IMR-90 (cell line): ENCODE results near the gene VKORC1L1. TPM values are rescaled to one million over a fixed set of nuclear protein-coding genes. Genes with fewer than 3 reads are reported as not detected.
"Not testable (repeated sequence)": the region's sequence is repeated elsewhere in the genome, so short reads cannot be mapped to it uniquely, and the experiment has no call there.

Experiments
- ATAC-seq: fragments of 200-7000 bp; cut with Tn5 transposase; 2 replicates; pipeline ENCODE4 v1.9.1; 2020; ENCODE audit warnings: low read depth, mild to moderate bottlenecking, moderate library complexity
- BruUV-seq: library from RNA; stranded (reverse); fragments of 400-500 nt; replicated peaks from 2 replicates; lab custom pipeline; 2021; lab: Mats Ljungman, UMichigan
- CTCF ChIA-PET: fragments of 300-600 bp; formaldehyde crosslinking; extraction: SDS; loops from one replicate; lab custom pipeline; 2021; ENCODE audit warnings: antibody characterized with exemption; lab: Yijun Ruan, JAX
- POLR2A ChIA-PET: fragments of 300-600 bp; sonication (Branson Sonifier 250); formaldehyde crosslinking; loops from one replicate; lab custom pipeline; 2022; ENCODE audit warnings: antibody characterized with exemption; ENCODE audit not compliant: unreplicated experiment; lab: Charles Lee
- DNase-seq: peaks from one replicate; pipeline ENCODE4 v3.0.0; 2013
- H2AFZ ChIP-seq: replicated peaks from 2 replicates; pipeline ENCODE3; 2013; ENCODE audit warnings: low read length, mild to moderate bottlenecking; ENCODE audit not compliant: poor library complexity
- H2AK5ac ChIP-seq: 2 replicates; pipeline ENCODE4 v1.6.1; 2013; ENCODE audit warnings: low read depth, low read length, inconsistent platforms
- H2AK9ac ChIP-seq: replicated peaks from 2 replicates; pipeline ENCODE3; 2013; ENCODE audit warnings: mild to moderate bottlenecking, low read depth, low read length, moderate library complexity; ENCODE audit not compliant: poor library complexity
- H2BK120ac ChIP-seq: 2 replicates; pipeline ENCODE4 v1.6.1; 2013; ENCODE audit warnings: low read depth, low read length, inconsistent platforms
- H2BK15ac ChIP-seq: 3 replicates; pipeline ENCODE4 v1.6.1; 2013; ENCODE audit warnings: low read depth, low read length, inconsistent platforms
- H2BK20ac ChIP-seq: 2 replicates; pipeline ENCODE4 v1.6.1; 2013; ENCODE audit warnings: low read depth, mild to moderate bottlenecking, inconsistent platforms, low read length, moderate library complexity
- H2BK5ac ChIP-seq: 2 replicates; pipeline ENCODE4 v1.6.1; 2013; ENCODE audit warnings: mild to moderate bottlenecking, low read depth, low read length, inconsistent platforms; ENCODE audit not compliant: poor library complexity, severe bottlenecking
- H3K14ac ChIP-seq: replicated peaks from 2 replicates; pipeline ENCODE4 v1.6.1; 2013; ENCODE audit warnings: low read depth, low read length, inconsistent platforms
- H3K18ac ChIP-seq: 2 replicates; pipeline ENCODE4 v1.6.1; 2013; ENCODE audit warnings: low read depth, low read length, control low read depth
- H3K23ac ChIP-seq: 2 replicates; pipeline ENCODE4 v1.6.1; 2013; ENCODE audit warnings: low read depth, low read length, inconsistent platforms
- H3K27ac ChIP-seq: 2 replicates; pipeline ENCODE4 v1.5.1; 2013; ENCODE audit warnings: mild to moderate bottlenecking, control low read depth, low read length; ENCODE audit not compliant: insufficient read depth
- H3K27me3 ChIP-seq: 2 replicates; pipeline ENCODE4 v1.6.1; 2013; ENCODE audit warnings: low read length; ENCODE audit not compliant: control insufficient read depth, insufficient read depth
- H3K36me3 ChIP-seq: 2 replicates; pipeline ENCODE4 v1.6.1; 2013; ENCODE audit warnings: low read length, mixed read lengths; ENCODE audit not compliant: control insufficient read depth, insufficient read depth
- H3K4ac ChIP-seq: 2 replicates; pipeline ENCODE4 v1.6.1; 2013; ENCODE audit warnings: low read depth, low read length, inconsistent platforms
- H3K4me1 ChIP-seq: 2 replicates; pipeline ENCODE4 v1.6.1; 2013; ENCODE audit warnings: low read length, mixed read lengths; ENCODE audit not compliant: control insufficient read depth, insufficient read depth
- H3K4me2 ChIP-seq: 2 replicates; pipeline ENCODE4 v1.6.1; 2013; ENCODE audit warnings: low read depth, mild to moderate bottlenecking, control low read depth, low read length, moderate library complexity
- H3K4me3 ChIP-seq: 2 replicates; pipeline ENCODE4 v1.5.1; 2013; ENCODE audit warnings: low read depth, mild to moderate bottlenecking, control low read depth, low read length, moderate library complexity; ENCODE audit not compliant: insufficient read depth
- H3K56ac ChIP-seq: 2 replicates; pipeline ENCODE4 v1.6.1; 2013; ENCODE audit warnings: low read length, inconsistent platforms; ENCODE audit not compliant: insufficient read depth; ENCODE audit errors: extremely low read depth
- H3K79me1 ChIP-seq, 2 experiments: 2 replicates each; pipeline ENCODE4 v1.6.1; 2013; ENCODE audit warnings: low read length in 2 of 2, inconsistent platforms in 1 of 2, low read depth in 1 of 2
- H3K9ac ChIP-seq: 2 replicates; pipeline ENCODE4 v1.6.1; 2013; ENCODE audit warnings: low read depth, low read length, control low read depth
- H3K9me1 ChIP-seq: 2 replicates; pipeline ENCODE4 v1.6.1; 2013; ENCODE audit warnings: low read length, inconsistent platforms; ENCODE audit not compliant: insufficient read depth
- H3K9me3 ChIP-seq: 2 replicates; pipeline ENCODE4 v1.6.1; 2013; ENCODE audit warnings: low read length; ENCODE audit not compliant: control insufficient read depth, insufficient read depth
- H4K20me1 ChIP-seq: 2 replicates; pipeline ENCODE4 v1.6.1; 2013; ENCODE audit warnings: low read length, inconsistent platforms; ENCODE audit not compliant: insufficient read depth
- H4K5ac ChIP-seq: 2 replicates; pipeline ENCODE4 v1.6.1; 2013; ENCODE audit warnings: mild to moderate bottlenecking, low read depth, low read length, control low read depth
- H4K8ac ChIP-seq, 2 experiments: 2 replicates each; pipeline ENCODE4 v1.6.1; 2013; ENCODE audit warnings: low read depth in 2 of 2, low read length in 2 of 2, control low read depth in 1 of 2, inconsistent platforms in 1 of 2
- H4K91ac ChIP-seq: 2 replicates; pipeline ENCODE4 v1.6.1; 2013; ENCODE audit warnings: low read depth, low read length, inconsistent platforms; ENCODE audit not compliant: insufficient read depth
- WGBS, 2 experiments: methylation state at CpG; one replicate each; pipeline versions ENCODE4 v1.1.5 to v1.1.7; 2013; ENCODE audit warnings: missing lambda C conversion rate in 2 of 2; ENCODE audit not compliant: insufficient read length in 1 of 2; ENCODE audit errors: extremely low coverage in 2 of 2; 5-methylcytosine and 5-hydroxymethylcytosine counted together
- dilution Hi-C: fragments of 300-500 bp; cut with HindIII; formaldehyde crosslinking; loops from one replicate; pipeline ENCODE4 v1.14.3; 2018; ENCODE audit warnings: low sequenced_read_pairs; ENCODE audit not compliant: unreplicated experiment
- in situ Hi-C: fragments of 300-500 bp; cut with MboI; formaldehyde crosslinking; loops from 3 replicates; pipeline ENCODE4 v1.14.3; 2019; ENCODE audit warnings: low sequenced_read_pairs, inconsistent platforms, mixed read lengths
- intact Hi-C: fragments of 100-400 bp; cut with micrococcal nuclease; formaldehyde crosslinking; loops from 2 replicates; pipeline ENCODE4 v1.10.0; 2022
- polyA plus RNA-seq, 3 experiments: library from polyadenylated mRNA; depleted of rRNA; stranded (reverse); fragments of >200 nt; gene quantifications; 2 replicates each; pipeline ENCODE4 v1.2.3, GENCODE V29; 2012; ENCODE audit warnings: low replicate concordance in 1 of 3
- total RNA-seq: library from RNA; depleted of rRNA; stranded (reverse); fragments of >200 nt; gene quantifications from 2 replicates; pipeline ENCODE4 v1.2.3, GENCODE V29; 2012

VKORC1L1 gene
- total and polyA plus RNA-seq, 2 of the 4 experiments (the other 2 are of a cell fraction) = 12.5 to 14.5 TPM

GRCh38 chr7:65945787-65946186 lies 72.9 kb downstream of the VKORC1L1 start:
- peak; percentile 83 for ATAC-seq
- H2BK5ac ChIP-seq, in situ Hi-C loops, H2AK5ac ChIP-seq, H2AK9ac ChIP-seq, H3K4me1 ChIP-seq, intact Hi-C loops, H4K5ac ChIP-seq, H2AFZ ChIP-seq, H3K14ac ChIP-seq, H3K9me1 ChIP-seq, H2BK120ac ChIP-seq, H3K4me2 ChIP-seq, CTCF ChIA-PET, H3K4ac ChIP-seq, H4K8ac ChIP-seq, H3K56ac ChIP-seq, H3K27me3 ChIP-seq, H3K4me3 ChIP-seq, DNase-seq, H3K36me3 ChIP-seq, H2BK15ac ChIP-seq, H4K91ac ChIP-seq, POLR2A ChIA-PET, H3K23ac ChIP-seq, H3K9me3 ChIP-seq, dilution Hi-C loops, H3K27ac ChIP-seq, H3K18ac ChIP-seq, H4K20me1 ChIP-seq, H3K9ac ChIP-seq, BruUV-seq, H2BK20ac ChIP-seq: not testable (repeated sequence)
- H3K79me1 ChIP-seq = peaks cover 5 to 38% of the 10 kb centered on the region in 2 experiments
- WGBS, 2 experiments = no CpG with 5 or more reads among the region's 5 CpGs
